Tibial nerve (tissue), 4 donors: ENCODE data around the gene ARSD.

Experiments
- CTCF ChIP-seq, 5 experiments: fragments of 200-600 bp in 3 of 5; fragments of 450-650 bp in 2 of 5; sonication (generic) in 3 of 5; IDR thresholded peaks; one replicate each; pipeline ENCODE4 v1.5.1; 2016 to 2019; ENCODE audit warnings: antibody characterized with exemption in 5 of 5, mild to moderate bottlenecking in 3 of 5, moderate library complexity in 2 of 5
- EP300 ChIP-seq, 2 donors: sonication (generic); formaldehyde crosslinking; IDR thresholded peaks; one replicate each; pipeline ENCODE4 v1.6.1; 2017; ENCODE audit warnings: antibody characterized with exemption in 2 of 2, mild to moderate bottlenecking in 1 of 2
- POLR2A ChIP-seq, 2 donors: fragments of 450-650 bp; IDR thresholded peaks; one replicate each; pipeline ENCODE4 v1.6.1; 2017; ENCODE audit warnings: antibody characterized with exemption in 2 of 2, mild to moderate bottlenecking in 2 of 2, moderate library complexity in 2 of 2

- TF ChIP-seq CTCF (IDR thresholded peaks at IDR 0.05) (no peak), POLR2A (IDR thresholded peaks at IDR 0.05) (no peak), EP300 (IDR thresholded peaks at IDR 0.05) (no peak)
Measured at GRCh38 chrX:2969021-2969420, 39.9 kb upstream of the ARSD start.
